ENCODE data around the gene FNIP1.

GRCh38 chr5:131812371-131813160, 15.7 kb upstream of the FNIP1 start:
- TF ChIP-seq YY1 (IDR thresholded peaks at IDR 0.05; ENCODE audit: low read depth): no peak
- TF ChIP-seq MAX (IDR thresholded peaks at IDR 0.05): no peak
- TF ChIP-seq USF1 (IDR thresholded peaks at IDR 0.05): 0 out of 2 replicates have a peak, but pooled peaks have one; percentile 24
- no peak for TF ChIP-seq EP300 (IDR thresholded peaks at IDR 0.05; ENCODE audit: borderline replicate concordance)
- TF ChIP-seq TAF1 (IDR thresholded peaks at IDR 0.05; ENCODE audit: low read depth): no peak
- no peak for TF ChIP-seq FOXM1 (IDR thresholded peaks at IDR 0.05; ENCODE audit: borderline replicate concordance, low read depth)
- no peak for TF ChIP-seq TCF12 (IDR thresholded peaks at IDR 0.05; ENCODE audit: low read depth)
- no peak for TF ChIP-seq REST (IDR thresholded peaks at IDR 0.05; ENCODE audit: low read depth)
- no peak for TF ChIP-seq EGR1 (IDR thresholded peaks at IDR 0.05)
- 0 out of 2 replicates have a peak, but pooled peaks have one; percentile 24 for TF ChIP-seq NFIC (IDR thresholded peaks at IDR 0.05)
- no peak for TF ChIP-seq RAD21 (IDR thresholded peaks at IDR 0.05; ENCODE audit: low read depth)
- no peak for TF ChIP-seq TEAD4 (IDR thresholded peaks at IDR 0.05)
- no peak for TF ChIP-seq CREB1 (IDR thresholded peaks at IDR 0.05; ENCODE audit: low read depth)
